Measurements from ENCODE around the gene TRPM5. TPM values are rescaled to one million over a fixed set of nuclear protein-coding genes. Genes with fewer than 3 reads are reported as not detected.
A peak's percentile ranks its signal among the peaks of the same experiment; 100 is the strongest.

TRPM5 gene
- total RNA-seq, 1 donor from 2014 or later: not detected

- no peak for DNase-seq (ENCODE audit: low read depth in 2 of 2)
These were observed 7.7 kb downstream of the TRPM5 start for GRCh38 chr11:2436521-2437031.

DNA sequence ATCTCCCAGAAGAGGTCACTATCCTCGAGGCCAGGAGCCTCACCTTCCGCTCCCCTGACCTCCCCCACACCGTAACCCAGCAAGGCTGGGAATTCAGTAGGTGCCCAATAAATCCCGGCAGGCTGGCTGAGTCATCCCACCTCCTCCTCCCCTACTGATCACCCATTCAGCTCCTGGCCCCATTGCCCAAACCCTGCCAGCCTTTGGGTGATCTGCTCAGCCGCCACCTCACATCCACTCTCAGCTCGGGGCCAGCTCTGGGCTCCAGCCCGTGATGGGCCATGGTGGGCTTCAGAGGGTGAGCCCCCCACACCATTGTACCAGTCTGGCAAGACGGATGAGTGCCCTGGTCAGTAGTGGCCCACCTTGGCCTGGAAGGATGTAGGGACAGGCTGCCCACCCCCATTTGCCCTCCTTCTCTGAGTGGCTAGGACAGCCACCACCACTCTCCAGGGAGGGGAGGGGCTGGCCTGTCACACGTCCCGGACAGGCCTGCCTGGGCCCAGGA, 8.2 kb downstream of the TRPM5 start:
- DNase-seq (ENCODE audit: low read depth in 2 of 2): no peak

DNA sequence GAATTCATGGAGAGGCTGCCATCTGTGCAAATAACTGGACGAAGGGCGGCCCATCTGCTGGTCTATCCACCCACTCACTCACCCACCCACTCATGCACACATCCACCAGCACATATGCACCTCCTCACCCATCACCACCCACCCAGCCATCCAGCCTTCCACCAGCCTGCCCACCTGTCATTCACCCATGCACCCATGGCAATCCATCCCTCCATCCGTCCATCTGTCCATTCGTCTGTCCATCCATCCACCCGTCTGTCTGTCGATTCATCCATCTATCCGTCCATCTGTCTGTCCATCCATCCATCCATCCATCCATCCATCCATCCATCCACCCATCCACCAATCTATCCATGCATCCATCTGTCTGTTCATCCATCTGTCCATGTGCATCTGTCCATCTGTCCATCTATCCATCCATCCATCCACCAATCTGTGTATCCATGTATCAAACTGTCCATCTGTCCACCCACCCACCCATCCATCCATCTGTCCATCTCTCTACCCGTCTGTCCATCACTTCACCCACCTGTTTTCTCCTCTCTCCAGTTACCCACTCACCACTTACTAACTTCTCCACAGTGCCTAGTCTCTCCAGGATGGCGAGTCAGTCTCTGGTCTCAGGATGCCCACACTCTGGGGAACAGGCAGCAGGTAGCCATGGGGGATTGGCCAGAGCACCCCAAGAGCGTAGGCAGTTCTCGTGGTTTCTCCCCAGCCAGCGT, 8.9 kb downstream of the TRPM5 start:
- DNase-seq (ENCODE audit: low read depth in 2 of 2): no peak

GRCh38 chr11:2434506-2435255, 9.6 kb downstream of the TRPM5 start:
- DNase-seq (ENCODE audit: low read depth in 2 of 2): no peak

DNA sequence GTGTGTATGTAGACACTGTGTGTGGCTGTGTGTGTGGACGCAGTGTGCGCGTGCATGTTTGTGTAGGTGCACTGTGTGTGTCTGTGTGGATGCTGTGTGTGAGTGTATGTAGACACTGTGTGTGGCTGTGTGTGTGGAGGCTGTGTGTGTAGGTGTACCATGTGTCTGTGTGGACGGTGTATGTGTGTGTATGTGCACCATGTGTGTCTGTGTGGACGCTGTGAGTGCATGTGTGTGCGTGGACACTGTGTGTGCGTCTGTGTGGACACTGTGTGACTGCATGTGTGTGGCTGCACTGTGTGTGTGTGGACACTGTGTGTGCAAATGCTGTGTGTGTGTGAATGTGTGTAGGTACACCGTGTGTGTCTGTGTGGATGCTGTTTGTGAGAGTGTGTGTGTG, 10.3 kb downstream of the TRPM5 start:
- DNase-seq (ENCODE audit: low read depth in 2 of 2): no peak

DNA sequence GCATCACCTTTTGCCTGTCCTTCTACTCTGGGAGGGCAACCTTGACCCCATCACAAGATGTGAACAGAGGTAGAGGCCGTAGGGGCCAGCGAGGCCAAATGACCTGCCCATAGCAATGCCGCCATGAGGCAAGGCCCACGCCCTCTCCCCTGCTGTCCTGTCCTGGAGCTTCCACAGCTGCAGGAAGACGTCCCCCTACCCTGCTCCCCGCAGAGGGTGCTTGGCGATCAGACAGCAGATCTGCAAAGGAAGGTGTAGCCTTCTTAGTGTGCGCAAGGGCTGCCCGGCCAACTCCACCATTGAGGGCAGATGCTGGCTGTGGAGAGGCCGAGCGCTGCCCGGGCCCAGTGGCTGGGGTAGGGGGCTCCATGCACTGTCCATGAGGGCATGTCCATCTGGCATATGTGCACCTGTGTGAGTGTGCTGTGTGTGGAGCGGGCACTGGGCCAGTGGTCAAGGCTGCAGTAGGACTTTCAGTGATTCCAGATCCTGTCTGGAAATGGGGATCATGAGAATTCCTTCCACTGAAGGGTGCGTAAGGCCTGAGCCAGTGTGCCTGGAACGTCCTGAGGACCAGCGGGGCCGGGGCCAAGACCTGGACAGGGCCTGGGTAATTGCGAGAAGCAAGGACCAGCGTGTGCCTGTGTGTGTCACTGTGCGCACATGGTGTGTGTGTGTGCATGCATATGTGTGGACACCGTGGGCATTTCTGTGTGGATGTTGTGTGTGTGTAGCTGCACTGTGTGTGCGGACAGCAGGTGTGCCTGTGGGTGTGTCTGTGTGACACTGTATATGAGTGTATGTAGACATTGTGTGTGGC, 11.0 kb downstream of the TRPM5 start:
- no peak for DNase-seq (ENCODE audit: low read depth in 2 of 2)

DNA sequence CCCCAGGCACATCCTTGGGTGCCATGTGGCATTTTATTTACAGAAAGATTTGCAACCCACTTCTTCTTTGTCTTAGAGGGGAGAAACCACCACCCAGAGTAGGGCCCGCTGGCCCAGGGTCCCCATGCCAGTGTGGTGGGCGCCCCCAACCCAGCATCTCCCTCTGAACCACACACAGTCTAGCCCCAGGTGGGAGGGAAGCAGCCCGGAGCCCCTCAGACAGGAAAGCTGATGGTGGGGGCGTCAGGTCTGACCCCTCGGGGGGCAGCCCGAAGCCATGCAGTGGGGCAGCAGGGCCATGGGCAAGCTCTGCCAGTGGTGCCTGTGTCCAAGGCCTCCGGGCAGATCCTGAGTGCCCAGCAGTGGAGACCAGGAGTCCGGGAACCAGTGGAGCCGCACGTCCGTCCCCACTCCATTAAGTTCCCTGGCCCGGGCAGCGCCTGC, 11.7 kb downstream of the TRPM5 start:
- no peak for DNase-seq (ENCODE audit: low read depth in 2 of 2)

DNA sequence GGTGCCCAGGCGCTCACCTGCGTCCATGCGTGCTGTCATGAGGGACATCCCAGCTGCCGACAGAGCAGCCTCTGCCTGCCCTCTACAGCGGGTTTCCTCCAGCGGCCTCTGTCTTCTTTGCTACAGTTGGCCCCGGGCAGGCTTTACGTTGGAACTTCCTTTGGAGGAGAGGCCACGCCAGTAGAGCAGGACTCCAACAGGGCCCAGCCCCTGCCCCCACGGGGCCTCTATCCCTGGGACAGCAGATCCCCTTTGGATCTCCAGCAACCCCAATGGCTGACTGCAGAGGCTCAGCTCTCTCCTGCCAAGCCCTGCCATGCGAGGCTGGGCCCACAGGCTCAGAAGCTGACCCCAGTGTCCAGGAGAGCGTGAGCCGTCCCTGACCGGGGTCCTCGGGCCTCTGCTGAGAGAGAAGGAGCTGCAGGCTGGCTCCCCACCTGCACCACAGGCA, 12.1 kb downstream of the TRPM5 start:
- no peak for DNase-seq (ENCODE audit: low read depth in 2 of 2)

DNA sequence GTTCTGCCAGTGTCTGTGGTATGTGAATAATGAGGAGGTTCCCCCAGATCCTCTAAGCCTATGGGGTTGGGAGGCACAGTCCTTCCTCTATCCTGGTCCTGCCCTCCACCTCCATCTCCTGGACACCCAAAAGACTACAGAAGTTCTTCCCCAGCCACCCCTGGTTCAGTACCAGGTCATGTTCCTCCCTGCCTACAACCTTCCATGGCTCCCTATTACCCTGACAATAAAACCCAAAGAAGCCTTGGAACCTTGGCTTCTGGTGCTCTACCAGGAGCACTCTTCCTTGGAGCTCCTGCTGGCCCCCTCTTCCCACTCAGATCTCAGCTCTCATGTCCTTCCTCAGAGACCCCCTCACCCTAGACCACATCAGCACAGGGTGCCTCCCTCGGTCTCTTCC, 12.9 kb downstream of the TRPM5 start:
- DNase-seq (ENCODE audit: low read depth in 2 of 2): no peak

DNA sequence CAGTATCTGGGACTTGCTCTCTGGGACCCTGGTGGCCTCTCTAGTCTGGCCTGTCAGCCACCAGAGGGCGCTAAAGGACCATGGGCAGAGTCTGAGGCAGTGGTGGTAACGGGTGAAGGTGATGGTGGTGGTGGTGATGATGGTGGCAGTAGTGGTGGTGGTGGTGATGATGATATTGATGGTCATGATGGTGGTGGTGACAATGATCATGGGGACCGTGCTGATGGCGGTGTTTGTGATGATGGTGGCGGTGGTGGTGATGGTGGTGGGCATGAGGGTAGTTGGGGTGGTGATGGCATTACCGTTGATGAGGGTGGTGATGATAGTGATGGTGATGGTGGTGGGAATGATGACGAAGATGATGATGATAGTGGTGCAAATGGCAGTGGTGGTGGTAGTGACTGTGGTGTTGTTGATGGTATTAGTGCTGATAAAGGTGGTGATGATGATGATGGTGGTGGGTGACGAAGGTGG, 16.0 kb downstream of the TRPM5 start:
- DNase-seq (ENCODE audit: low read depth in 2 of 2): peak; percentile 64 to 79

- no peak for DNase-seq (ENCODE audit: low read depth in 2 of 2)
These were observed 16.5 kb downstream of the TRPM5 start for GRCh38 chr11:2427721-2428321.

DNA sequence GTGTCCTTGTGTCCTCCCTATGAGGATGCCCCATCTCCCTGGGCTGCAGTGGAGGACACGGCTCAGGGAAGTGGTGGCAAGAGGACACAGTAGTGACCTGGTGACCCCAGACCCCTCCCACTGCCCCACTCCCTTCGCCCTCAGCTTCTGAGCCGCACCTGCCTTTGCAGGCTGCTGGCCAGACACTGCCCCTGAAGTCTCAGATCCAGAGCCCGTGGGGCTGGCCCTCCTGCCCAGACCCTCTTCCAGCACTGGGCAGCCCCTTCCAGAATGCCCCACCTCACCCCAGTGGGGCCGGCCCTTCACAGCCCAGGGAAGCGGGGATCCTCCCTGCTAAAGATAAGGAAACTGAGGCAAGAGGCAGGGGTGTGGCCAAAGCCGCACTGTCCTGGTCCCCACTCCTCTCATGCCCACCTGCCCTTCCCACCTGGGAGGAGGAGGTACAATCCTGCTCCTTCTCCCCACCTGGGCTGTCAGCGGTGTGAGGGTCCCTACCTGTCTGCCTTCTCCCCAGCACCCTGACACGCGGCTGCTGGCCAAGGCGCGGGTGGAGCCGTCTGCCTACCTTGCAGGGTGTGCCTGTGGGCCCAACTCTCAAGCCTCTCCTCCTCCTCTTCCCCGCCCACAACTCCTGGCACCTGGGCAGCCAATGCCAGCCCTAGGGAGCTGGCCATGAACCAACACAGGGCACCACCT, 17.3 kb downstream of the TRPM5 start:
- DNase-seq (ENCODE audit: low read depth in 2 of 2): no peak

- DNase-seq (ENCODE audit: low read depth in 2 of 2): no peak
These were observed 18.1 kb downstream of the TRPM5 start for GRCh38 chr11:2426221-2426620.

GRCh38 chr11:2425506-2425905, 18.8 kb downstream of the TRPM5 start:
- no peak for DNase-seq (ENCODE audit: low read depth in 2 of 2)

GRCh38 chr11:2424811-2425495, 19.4 kb downstream of the TRPM5 start:
- no peak for DNase-seq (ENCODE audit: low read depth in 2 of 2)

- DNase-seq (ENCODE audit: low read depth in 2 of 2): no peak
These were observed 20.9 kb downstream of the TRPM5 start for GRCh38 chr11:2423157-2424025.

DNA sequence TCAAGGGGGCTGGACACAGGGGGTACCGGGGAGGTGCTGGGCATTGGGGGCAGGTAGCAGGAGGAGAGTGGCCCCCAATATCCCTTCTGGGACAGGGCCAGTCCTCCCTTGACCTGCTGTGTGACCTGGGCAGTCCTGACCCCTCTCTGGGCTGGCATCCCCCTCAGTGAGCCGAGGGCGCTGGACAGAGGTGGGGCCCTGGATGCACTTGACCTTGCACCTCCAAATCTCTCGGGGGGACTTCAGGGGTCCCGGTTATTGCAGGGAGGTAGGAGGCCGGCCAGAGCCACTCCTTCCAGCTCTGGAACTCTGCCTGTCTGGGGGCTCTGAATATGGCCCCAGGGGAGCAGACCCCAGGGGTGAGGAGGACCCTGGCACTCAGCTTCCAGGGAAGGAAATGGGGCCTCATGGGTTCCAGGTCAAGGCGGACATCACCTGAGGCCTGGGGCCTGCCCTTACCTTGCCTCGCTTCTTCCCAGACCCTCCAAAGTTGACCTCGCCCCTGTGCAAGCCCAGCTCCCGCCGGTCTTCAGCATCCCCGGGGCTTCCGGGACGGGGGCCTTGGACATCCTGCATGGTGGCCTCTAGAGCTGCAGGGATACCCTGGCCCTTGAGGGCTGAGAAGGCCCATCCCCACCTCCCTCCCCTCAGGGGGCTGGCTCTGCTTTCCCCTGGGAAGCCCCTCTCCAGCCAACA, 21.7 kb downstream of the TRPM5 start:
- no peak for DNase-seq (ENCODE audit: low read depth in 2 of 2)

DNA sequence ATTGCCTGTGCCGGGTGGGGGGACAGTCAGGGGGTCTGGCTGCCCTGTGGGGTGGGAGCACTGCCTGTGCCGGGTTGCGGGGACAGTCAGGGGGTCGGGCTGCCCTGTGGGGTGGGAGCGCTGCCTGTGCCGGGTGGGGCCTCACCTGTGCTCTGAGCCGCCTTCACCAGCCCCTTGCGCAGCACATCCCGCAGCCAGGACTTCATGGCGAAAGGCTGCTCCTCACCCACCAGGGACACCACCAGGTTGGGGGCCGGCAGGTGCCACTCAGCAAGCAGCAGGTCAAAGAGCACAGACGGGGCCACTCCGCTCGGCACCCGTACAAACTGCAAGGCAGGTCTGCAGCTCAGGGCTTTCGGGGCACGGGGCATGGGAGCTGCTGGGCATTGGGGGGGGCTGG, 22.3 kb downstream of the TRPM5 start:
- no peak for DNase-seq (ENCODE audit: low read depth in 2 of 2)
